ENCODE data around the gene TET3.

Gene TET3

GRCh38 chr2:74000666-74001065 lies 16.0 kb downstream of the TET3 start:
- no peak overlapping the region for H3K4me3 ChIP-seq
- no peak overlapping the region for H3K27ac ChIP-seq
- no peaks in the 10 kb centered on the region for H3K9me3 ChIP-seq
- peak in 1 of 2 donors; percentile 49 for DNase-seq
- TF ChIP-seq, protein P1, sequence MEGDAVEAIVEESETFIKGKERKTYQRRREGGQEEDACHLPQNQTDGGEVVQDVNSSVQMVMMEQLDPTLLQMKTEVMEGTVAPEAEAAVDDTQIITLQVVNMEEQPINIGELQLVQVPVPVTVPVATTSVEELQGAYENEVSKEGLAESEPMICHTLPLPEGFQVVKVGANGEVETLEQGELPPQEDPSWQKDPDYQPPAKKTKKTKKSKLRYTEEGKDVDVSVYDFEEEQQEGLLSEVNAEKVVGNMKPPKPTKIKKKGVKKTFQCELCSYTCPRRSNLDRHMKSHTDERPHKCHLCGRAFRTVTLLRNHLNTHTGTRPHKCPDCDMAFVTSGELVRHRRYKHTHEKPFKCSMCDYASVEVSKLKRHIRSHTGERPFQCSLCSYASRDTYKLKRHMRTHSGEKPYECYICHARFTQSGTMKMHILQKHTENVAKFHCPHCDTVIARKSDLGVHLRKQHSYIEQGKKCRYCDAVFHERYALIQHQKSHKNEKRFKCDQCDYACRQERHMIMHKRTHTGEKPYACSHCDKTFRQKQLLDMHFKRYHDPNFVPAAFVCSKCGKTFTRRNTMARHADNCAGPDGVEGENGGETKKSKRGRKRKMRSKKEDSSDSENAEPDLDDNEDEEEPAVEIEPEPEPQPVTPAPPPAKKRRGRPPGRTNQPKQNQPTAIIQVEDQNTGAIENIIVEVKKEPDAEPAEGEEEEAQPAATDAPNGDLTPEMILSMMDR (IDR thresholded peaks at IDR 0.05), result no peak
- H3K36me3 ChIP-seq, result no peaks in the 10 kb centered on the region
- H3K27me3 ChIP-seq, result no peaks in the 10 kb centered on the region
- intact Hi-C loops (cut with DNase I; ENCODE audit: low total_unique reads), result loop anchor here (5.0 kb wide), 1 partner anchor 73 kb away; the partner anchor contains the start of gene DGUOK
- H3K4me1 ChIP-seq, result peaks cover 0 to 44% (median 24%) of the 10 kb centered on the region in 4 donors

- TF ChIP-seq, protein P1 (IDR thresholded peaks at IDR 0.05), result no peak
- DNase-seq, result peak in 1 of 2 donors; percentile 42
- Histone ChIP-seq H3K27me3 (no peaks in the 10 kb centered on the region), H3K27ac (no peak overlapping the region), H3K4me3 (no peak overlapping the region), H3K4me1 (peaks cover 0 to 48% (median 27%) of the 10 kb centered on the region in 4 donors), H3K9me3 (no peaks in the 10 kb centered on the region), H3K36me3 (no peaks in the 10 kb centered on the region)
- intact Hi-C loops (cut with DNase I; ENCODE audit: low total_unique reads), result loop anchor here (5.0 kb wide), 1 partner anchor 74 kb away; the partner anchor contains the start of gene DGUOK
Measured at GRCh38 chr2:74001121-74001520, 16.4 kb downstream of the TET3 start.

- TF ChIP-seq, protein P1 (IDR thresholded peaks at IDR 0.05), result no peak
- Histone ChIP-seq H3K36me3 (no peaks in the 10 kb centered on the region), H3K4me3 (peak overlapping the region; percentile 60 to 66), H3K27ac (peak overlapping the region; percentile 24 to 52), H3K9me3 (no peaks in the 10 kb centered on the region), H3K4me1 (peaks cover 0 to 56% (median 29%) of the 10 kb centered on the region in 4 donors), H3K27me3 (no peaks in the 10 kb centered on the region)
- intact Hi-C loops (cut with DNase I; ENCODE audit: low total_unique reads), result loop anchor here (5.0 kb wide), 1 partner anchor 75 kb away; the partner anchor contains the start of gene DGUOK
- peak in 1 of 2 donors; percentile 62 for DNase-seq
Measured at GRCh38 chr2:74001781-74002504, 17.2 kb downstream of the TET3 start.

DNA sequence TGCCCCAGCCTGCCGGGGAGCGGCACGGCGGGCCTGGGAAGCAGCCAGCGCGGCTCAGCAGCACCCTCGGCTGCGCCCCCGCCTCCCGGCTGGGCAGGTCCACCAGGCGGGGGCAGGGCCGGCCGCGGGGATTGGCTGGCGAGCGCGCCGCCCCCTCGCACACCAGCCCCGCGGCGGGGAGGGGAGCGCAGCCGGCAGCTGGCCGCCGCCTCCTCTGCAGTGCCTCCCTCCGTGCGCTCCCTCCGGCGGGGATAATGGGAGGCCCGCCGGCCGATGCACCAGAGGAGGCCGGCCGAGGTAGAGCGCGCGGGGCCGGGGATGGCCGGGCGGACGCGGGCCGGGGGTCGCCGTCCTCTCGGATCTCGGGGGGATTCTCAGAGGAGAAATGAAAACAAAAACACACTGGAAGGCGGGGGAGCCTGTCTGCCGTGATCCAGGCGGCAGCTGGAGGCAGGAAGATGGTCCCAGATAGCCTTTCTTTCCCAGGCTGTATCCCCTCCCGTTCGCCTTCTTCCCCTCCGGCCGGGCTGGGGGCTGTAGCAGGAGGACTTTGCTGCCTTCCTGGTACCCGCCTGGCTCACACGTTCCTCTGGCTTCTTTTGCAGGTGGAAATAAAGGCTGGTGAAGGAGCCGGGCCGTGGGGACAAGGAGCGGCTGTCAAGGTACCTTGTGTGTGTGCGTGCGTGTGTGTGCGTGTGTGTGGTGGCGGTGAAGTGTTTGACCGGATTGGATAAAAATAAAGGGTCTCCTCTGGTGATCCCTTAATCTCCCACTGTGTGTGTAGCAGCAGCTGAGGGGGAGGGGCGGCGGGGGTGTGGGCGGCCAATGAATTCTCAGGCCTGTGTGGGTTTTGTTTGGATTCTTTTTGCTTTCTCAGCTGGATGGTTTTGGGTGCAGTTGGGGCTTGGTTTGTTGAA lies 18.1 kb downstream of the TET3 start:
- intact Hi-C loops (cut with DNase I; ENCODE audit: low total_unique reads), result loop anchor here (5.0 kb wide), 1 partner anchor 75 kb away; the partner anchor contains the start of gene DGUOK
- peak overlapping the region; percentile 60 to 66 for H3K4me3 ChIP-seq
- peak; percentile 85 to 91 for DNase-seq
- no peaks in the 10 kb centered on the region for H3K9me3 ChIP-seq
- H3K4me1 ChIP-seq, result peaks cover 0 to 59% (median 29%) of the 10 kb centered on the region in 4 donors
- TF ChIP-seq, protein P1 (IDR thresholded peaks at IDR 0.05), result no peak
- H3K27me3 ChIP-seq, result no peaks in the 10 kb centered on the region
- no peaks in the 10 kb centered on the region for H3K36me3 ChIP-seq
- peak overlapping the region; percentile 48 to 70 for H3K27ac ChIP-seq

GRCh38 chr2:74003494-74004211 lies 18.9 kb downstream of the TET3 start:
- Histone ChIP-seq H3K36me3 (no peaks in the 10 kb centered on the region), H3K27ac (peak overlapping the region; percentile 48 to 70), H3K4me3 (peak overlapping the region; percentile 60 to 66), H3K4me1 (peaks cover 0 to 59% (median 29%) of the 10 kb centered on the region in 4 donors), H3K9me3 (no peaks in the 10 kb centered on the region), H3K27me3 (no peaks in the 10 kb centered on the region)
- intact Hi-C loops (cut with DNase I; ENCODE audit: low total_unique reads), result loop anchor here (5.0 kb wide), 1 partner anchor 76 kb away; the partner anchor contains the start of gene DGUOK
- TF ChIP-seq, protein P1 (IDR thresholded peaks at IDR 0.05), result no peak
- peak in 1 of 2 donors; percentile 86 for DNase-seq
